NCI-H2107 treated with DMSO at 0.1 percent for 48 hours (cell line): ENCODE results near the gene TEX11.
A peak's percentile ranks its signal among the peaks of the same experiment; 100 is the strongest.
"Not testable (repeated sequence)": the region's sequence is repeated elsewhere in the genome, so short reads cannot be mapped to it uniquely, and the experiment has no call there.

ENCODE experiments used
- DNase-seq: peaks from one replicate; lab custom pipeline; 2025; ENCODE audit not compliant: unreplicated experiment; lab: John Stamatoyannopoulos, UW

Gene TEX11

DNA sequence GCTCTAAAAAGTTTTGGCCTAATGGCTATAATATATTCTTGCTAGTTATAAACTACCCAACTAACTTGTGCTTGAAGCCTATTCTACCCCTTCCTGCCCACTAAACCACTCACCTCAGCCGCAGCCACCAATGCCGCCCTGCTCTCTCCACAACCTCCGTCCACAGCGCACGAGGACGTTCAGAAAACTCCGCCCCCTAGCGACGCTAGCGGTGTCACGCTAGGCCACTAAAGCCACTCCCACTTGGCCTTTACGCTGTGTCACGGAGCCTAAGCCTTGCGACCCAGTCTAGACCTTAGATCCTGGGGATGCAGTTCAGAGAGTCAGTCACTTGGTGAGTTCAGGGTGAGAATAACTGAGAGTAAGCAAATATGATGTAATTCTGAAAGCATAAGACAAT is at the start of gene TEX11:
Gene TEX11, minus strand, starts transcription at position 171 of the 400 bp plus-strand sequence. CDS start 922 bp downstream, outside the sequence.
- DNase-seq = no peak

DNA sequence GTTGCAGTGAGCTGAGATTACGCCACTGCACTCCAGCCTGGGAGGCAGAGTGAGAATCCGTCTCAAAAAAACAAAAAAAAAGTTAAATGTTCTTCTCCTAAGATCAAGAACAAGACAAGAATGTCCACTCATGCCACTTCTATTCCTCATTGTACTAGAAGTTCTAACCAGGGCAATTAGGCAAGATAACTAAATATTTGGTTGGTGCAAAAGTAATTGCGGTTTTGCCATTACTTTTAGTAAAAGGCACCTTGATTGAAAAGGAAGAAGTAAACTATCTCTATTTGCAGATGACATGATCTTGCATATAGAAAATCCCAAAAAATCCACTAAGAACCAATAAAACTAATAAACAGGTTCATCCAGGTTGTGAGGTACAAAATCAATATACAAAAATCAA is 46.4 kb upstream of the TEX11 start:
- DNase-seq = no peak

DNA sequence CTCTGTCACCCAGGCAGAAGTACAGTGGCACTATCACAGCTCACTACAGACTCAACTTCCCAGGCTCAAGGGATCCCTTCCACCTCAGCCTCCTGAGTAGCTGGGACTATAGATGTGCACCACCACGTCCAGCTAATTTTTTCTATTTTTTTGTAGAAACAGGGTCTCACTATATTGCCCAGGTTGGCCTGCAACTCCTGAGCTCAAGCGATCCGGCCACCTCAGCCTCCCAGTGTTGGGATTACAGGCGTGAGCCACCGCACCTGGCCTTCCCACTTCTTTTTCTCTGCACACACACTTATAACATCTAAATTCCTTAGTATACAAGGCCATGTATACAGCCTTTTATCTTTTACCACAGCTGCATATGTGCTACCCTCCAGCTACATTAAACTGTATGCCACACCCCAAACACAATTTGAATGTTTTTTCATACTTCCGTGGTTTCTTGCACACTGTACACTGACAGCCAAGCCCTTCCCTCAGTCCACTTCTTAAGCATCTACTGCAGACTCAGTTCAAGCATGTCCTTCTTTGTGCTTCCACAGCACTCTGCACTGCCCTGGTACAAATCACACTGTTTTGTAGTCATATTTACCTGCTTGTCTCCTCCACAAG is 15.9 kb upstream of the TEX11 start:
- no peak for DNase-seq

GRCh38 chrX:70922774-70923473 is 14.4 kb upstream of the TEX11 start:
- no peak for DNase-seq

DNA sequence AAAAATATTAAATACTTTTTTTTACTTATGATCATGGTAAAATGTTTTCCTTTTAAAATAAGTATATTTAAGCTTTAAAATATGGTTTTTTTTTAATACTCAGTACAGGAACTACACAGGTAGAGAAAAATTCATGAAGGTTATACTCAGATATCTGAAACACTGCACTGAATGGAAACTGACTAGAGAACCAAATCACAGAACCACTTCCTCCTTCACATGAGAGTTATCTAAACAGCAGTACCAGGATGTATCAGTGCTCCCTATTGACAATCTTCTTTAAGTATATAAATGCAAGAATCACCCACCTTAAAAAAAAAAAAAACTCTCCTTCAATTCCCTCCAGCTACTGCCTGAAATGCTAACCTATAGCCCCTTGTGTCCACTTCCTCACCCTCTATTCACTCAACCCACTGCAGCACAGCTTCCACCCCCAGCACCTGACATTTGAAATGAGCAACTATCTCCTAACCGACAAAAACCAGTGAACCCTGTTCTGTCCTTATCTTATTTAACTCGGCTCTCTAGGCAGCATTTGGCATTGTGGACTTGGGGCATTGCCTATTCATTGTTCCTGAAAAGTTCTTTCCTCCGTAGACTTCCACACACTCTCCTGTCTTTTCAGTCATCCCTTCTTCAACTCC is 13.3 kb upstream of the TEX11 start:
- DNase-seq = no peak

- DNase-seq = no peak
Measured at GRCh38 chrX:70916754-70917153, 8.2 kb upstream of the TEX11 start.

GRCh38 chrX:70907900-70908299 is 611 bp downstream of the TEX11 start:
- DNase-seq = no peak

DNA sequence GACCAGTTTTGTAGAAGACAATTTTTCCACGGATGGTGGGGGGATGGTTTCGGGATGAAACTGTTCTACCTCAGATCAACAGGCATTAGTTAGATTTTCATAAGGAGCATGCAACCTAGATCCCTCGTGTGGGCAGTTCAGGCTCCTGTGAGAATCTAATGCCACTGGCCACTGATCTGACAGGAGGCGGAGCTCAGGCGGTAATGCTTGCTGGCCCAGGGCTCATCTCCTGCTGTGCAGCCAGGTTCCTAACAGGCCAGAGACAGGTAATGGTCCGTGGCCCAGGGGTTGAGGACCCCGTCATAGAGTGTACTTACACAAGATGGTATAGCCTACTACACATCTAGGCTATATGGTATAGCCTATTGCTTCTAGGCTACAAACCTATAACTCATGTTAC is 7.0 kb downstream of the TEX11 start:
- no peak for DNase-seq

DNA sequence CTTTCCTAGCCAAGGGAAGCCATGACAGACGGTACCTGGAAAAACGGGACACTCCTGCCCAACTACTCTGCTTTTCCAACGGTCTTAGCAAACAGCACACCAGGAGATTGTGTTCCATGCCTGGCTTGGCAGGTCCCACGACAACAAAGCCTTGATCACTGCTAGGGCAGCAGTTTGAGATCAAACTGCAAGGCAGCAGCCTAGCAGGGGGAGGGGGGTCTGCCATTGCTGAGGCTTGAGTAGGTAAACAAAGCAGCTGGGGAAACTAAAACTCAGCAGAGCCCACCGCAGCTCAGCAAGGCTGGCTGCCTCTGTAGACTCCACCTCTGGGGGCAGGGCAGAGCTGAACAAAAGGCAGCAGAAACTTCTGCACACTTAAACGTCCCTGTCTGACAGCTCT is 18.1 kb downstream of the TEX11 start:
- not testable (repeated sequence) for DNase-seq

- DNase-seq = no peak
Measured at GRCh38 chrX:70878902-70879301, 29.6 kb downstream of the TEX11 start.

DNA sequence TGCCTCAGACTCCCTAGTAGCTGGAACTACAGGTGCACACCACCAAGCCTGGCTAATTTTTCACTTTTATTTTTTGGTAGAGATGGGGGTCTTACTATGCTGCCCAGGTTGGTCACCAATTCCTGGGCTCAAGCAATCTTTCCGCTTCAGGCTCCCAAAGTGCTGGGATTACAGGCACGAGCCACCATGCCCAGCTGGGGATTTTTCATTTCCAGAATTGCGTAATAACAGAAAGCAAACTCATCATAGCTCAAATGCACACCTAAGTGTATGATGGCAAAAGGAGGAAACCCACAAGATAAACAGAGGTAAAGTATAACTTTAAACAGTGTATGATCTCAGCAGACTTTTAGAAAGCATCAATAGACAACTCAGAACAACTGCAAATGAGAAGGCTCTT is 56.2 kb downstream of the TEX11 start:
- DNase-seq = no peak

GRCh38 chrX:70844081-70844480 is 64.4 kb downstream of the TEX11 start:
- not testable (repeated sequence) for DNase-seq

GRCh38 chrX:70843620-70844019 is 64.9 kb downstream of the TEX11 start:
- not testable (repeated sequence) for DNase-seq

GRCh38 chrX:70834589-70834988 is 73.9 kb downstream of the TEX11 start:
- DNase-seq = no peak

GRCh38 chrX:70826715-70827114 is 81.8 kb downstream of the TEX11 start:
- no peak for DNase-seq

DNA sequence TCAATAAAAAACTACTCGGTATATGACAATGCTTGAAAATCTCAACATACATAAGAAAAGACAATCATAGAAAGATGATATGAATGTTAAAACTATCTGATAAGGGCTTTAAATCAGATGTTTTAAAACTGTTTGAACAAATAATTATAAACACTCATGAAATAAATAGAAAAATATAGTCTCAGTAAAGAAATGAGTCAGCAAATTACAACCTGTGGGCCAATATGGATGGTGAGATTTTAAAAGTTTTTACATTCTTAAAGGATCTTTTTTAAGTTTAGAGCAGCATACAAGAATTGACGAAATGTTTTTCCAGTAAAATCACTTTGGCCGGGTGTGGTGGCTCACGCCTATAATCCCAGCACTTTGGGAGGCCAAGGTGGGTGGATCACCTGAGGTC is 83.1 kb downstream of the TEX11 start:
- no peak for DNase-seq

DNA sequence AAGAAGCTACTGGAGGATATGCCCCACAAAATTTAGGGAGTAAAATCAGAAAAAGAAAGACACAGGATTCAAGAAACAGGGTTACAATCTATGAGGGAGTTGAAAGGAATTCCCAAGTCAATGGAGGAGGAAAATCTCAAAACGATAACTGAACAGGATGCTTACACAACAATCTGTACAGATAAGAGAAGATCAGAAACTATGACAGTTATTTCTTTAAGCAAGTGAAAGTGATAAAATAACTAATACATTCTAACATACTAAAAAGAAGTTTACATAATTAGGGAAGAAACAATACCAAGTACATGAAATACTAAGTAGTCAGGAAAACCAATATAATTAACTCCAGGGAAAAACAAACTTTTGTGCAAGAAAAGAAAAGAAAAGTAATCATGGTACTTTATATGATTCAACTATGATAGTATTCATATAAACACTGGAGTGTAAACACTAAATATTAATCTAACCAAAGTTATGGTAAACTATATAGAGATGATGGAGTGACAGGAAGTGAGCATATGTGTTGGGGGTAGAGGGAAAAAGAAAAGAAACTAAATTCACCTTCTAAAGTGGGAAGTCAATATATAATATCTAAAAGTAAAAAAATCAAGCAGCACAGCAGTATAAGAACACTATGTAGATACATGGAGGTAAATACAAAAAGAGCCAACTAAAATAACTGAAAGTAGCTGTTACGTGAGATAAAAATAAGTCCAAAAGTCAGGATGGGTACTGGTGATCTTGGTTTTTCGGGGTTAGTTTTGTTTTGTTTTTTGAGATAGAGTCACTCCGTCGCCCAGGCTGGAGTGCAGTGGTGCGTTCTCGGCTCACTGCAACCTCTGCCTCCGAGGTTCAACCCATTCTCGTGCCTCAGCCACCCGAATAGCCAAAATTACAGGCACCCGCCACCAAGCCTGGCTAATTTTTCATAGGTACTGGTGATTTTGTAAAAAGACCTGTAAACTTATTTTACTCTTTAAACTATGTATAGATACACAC is 99.3 kb downstream of the TEX11 start:
- no peak for DNase-seq

- no peak for DNase-seq
Measured at GRCh38 chrX:70806081-70806480, 102.4 kb downstream of the TEX11 start.

DNA sequence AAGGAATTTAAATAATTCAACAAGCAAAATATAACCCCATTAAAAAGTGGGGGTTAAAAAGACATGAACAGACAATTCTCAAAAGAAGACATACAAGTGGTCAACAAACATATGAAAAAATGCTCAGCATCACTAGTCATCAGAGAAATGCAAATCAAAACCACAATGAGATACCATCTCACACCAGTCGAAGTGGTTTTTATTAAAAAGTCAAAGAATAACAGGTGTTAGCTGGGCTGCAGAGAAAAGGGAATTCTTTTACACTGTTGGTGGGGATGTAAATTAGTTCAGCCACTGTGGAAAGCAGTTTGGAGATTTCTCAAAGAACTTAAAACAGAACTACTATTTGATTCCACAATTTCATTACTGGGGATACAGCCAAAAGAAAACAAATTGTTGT is 111.8 kb downstream of the TEX11 start:
- not testable (repeated sequence) for DNase-seq

DNA sequence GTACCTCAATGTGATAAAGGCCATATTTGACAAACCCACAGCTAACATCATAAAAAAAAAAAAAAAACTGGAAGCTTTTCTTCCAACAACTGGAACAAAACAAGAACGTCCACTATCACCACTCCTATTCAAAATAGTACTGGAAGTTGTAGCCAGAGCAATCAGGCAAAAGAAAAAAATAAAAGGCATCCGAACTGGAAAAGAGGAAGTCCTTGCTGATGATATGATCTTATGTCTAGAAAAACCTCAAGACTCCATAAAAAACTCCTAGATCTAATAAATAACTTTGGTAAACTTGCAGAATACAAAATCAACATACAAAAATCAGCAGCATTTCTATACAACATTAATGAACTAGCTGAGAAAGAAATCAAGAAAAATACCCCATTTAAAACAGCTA is 134.3 kb downstream of the TEX11 start:
- no peak for DNase-seq

DNA sequence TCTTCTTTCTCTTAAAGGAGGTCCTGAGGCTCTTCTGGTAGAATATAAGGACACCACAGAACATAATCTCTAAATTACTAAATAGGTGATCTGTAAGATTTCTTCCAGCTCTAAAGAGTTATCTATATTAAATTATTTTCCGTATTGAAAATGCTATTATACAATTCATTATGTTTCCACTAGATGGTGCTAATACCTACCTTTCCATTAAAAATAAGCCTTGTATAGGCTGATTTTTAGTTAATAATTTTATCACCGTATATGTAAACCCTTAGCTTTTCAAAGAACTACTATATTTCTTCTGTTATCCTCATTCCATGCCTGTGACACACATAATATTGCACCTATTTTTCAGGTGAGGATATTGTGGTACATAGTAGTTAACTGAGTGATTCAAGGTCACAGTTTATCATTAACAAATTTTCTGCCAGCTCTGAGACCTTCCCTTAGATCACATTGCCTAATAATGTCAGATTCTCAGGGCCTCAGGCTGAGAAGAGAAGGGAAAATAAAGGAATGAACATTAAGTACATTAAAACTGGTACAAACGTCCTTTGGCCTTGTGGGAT is 138.8 kb downstream of the TEX11 start:
- peak; percentile 2 for DNase-seq
